MCF 10A (cell line): ENCODE results near the gene MAD1L1. TPM values are rescaled to one million over a fixed set of nuclear protein-coding genes. Genes with fewer than 3 reads are reported as not detected.

Experiments
- BruUV-seq: library from RNA; stranded (reverse); fragments of 400-500 nt; replicated peaks from 2 replicates; lab custom pipeline; 2021; lab: Mats Ljungman, UMichigan
- CTCF ChIA-PET: fragments of 300-600 bp; sonication (Branson Sonifier 250); formaldehyde crosslinking; extraction: SDS; loops from one replicate; lab custom pipeline; 2021; ENCODE audit warnings: antibody characterized with exemption, inconsistent platforms; lab: Yijun Ruan, JAX
- POLR2A ChIA-PET: fragments of 300-600, 350-650 bp; sonication (Branson Sonifier 250); formaldehyde crosslinking; extraction: SDS; loops from one replicate; lab custom pipeline; 2020; ENCODE audit warnings: antibody characterized with exemption, inconsistent platforms; lab: Yijun Ruan, JAX
- DNase-seq: peaks from one replicate; pipeline ENCODE4 v3.0.0-alpha.2; 2018; ENCODE audit not compliant: unreplicated experiment
- H3K27ac Mint-ChIP-seq: one replicate; pipeline ENCODE4 v1.8.0; 2022; ENCODE audit warnings: mild to moderate bottlenecking, low read depth, mixed read lengths; ENCODE audit not compliant: unreplicated experiment
- H3K27me3 Mint-ChIP-seq: one replicate; pipeline ENCODE4 v1.8.0; 2022; ENCODE audit warnings: mixed read lengths; ENCODE audit not compliant: insufficient read depth, unreplicated experiment
- H3K36me3 Mint-ChIP-seq: one replicate; pipeline ENCODE4 v1.8.0; 2022; ENCODE audit warnings: mild to moderate bottlenecking, moderate library complexity, mixed read lengths; ENCODE audit not compliant: insufficient read depth, unreplicated experiment
- H3K4me1 Mint-ChIP-seq: one replicate; pipeline ENCODE4 v1.8.0; 2022; ENCODE audit warnings: mixed read lengths; ENCODE audit not compliant: insufficient read depth, unreplicated experiment
- H3K4me3 Mint-ChIP-seq: one replicate; pipeline ENCODE4 v1.8.0; 2022; ENCODE audit warnings: mild to moderate bottlenecking, moderate library complexity, mixed read lengths; ENCODE audit not compliant: unreplicated experiment
- H3K9me3 Mint-ChIP-seq: one replicate; pipeline ENCODE4 v1.8.0; 2022; ENCODE audit warnings: mixed read lengths; ENCODE audit not compliant: unreplicated experiment
- intact Hi-C: fragments of 100-400 bp; cut with micrococcal nuclease; formaldehyde crosslinking; loops from 2 replicates; pipeline ENCODE4 v1.14.1; 2022
- total RNA-seq: library from RNA; stranded (reverse); gene quantifications from 2 replicates; pipeline ENCODE4 v1.2.3, GENCODE V29; 2022
- TF ChIP-seq, protein P1 (sequence below): fragments of 200-600 bp; IDR thresholded peaks from one replicate; pipeline ENCODE4 v1.8.0; 2022; ENCODE audit warnings: antibody characterized with exemption, mild to moderate bottlenecking; ENCODE audit not compliant: unreplicated experiment

MAD1L1 gene
- total RNA-seq, 1 experiment from 2014 or later, result 25.2 TPM

DNA sequence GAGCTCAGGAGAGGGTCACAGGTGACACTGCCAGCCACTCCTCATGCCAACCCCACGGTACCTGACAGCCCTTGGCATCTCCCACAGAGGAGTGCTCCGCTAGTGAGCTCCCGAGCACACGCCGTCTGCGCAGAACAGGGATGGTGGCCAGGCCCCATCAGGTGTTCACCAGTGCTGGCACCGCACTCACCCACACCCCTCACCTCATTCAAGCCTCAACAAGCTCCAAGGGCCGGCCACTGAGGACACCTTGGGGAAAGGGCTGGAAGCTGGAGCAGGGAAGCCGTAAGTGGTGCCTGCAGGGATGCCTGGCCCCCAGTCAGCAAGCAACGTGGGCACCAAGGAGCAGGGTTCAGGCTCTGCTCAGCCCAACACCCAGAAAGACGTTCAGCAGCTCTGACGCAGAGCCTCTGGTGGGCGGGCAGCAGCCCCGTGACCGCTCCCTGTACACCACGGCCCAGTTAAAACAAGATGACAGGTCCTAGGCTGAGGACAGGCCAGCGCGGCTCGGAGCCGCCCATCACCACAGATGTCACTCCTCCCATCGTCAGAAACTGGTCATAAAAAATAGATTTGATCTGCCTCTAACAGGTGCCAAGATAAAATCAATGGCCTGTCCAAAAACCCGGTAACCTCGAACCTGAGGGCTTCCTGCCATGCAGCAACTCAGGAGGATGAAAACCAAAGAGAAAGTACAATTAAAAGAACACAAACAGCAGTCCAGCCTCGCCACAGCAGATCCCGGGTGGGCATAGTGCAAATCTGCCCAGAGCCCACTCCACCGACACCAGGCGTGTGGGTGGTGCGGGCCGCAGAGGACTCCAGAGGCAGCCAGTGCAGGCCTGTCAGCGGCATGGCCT lies 275.9 kb downstream of the MAD1L1 start:
- CTCF ChIA-PET, result interaction anchor here (0.6 kb wide), 1 partner anchor 63 kb away, joined by 3 read pairs; no protein-coding TSS in a partner anchor

DNA sequence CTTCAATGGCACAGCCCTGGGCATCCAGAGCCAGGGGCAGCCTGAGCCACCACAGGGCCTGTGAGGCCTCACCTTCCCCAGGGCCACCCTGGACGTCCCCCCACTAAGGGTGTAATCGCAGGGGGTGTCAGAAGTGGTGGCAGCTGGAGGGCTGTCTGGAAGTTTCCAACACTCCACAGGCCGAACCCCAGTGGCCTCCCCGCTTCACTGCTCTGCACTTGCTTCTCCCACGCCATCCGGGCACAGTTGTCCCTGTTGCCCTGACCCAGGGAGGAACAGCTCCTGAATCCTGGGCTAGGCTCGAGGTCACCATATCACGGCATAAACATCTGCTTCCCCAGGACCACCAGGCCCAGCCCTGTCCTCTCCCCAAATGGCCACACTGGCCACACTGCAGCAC lies 276.6 kb downstream of the MAD1L1 start:
- Mint-ChIP-seq H3K27ac (no peak overlapping the region), H3K27me3 (no peaks in the 10 kb centered on the region), H3K36me3 (peaks cover 8% of the 10 kb centered on the region), H3K4me1 (no peaks in the 10 kb centered on the region), H3K4me3 (no peak overlapping the region), H3K9me3 (peaks cover 3% of the 10 kb centered on the region)
- BruUV-seq, result no TSS peak
- no peak for DNase-seq
- CTCF ChIA-PET, result no interaction called here
- TF ChIP-seq, protein P1, sequence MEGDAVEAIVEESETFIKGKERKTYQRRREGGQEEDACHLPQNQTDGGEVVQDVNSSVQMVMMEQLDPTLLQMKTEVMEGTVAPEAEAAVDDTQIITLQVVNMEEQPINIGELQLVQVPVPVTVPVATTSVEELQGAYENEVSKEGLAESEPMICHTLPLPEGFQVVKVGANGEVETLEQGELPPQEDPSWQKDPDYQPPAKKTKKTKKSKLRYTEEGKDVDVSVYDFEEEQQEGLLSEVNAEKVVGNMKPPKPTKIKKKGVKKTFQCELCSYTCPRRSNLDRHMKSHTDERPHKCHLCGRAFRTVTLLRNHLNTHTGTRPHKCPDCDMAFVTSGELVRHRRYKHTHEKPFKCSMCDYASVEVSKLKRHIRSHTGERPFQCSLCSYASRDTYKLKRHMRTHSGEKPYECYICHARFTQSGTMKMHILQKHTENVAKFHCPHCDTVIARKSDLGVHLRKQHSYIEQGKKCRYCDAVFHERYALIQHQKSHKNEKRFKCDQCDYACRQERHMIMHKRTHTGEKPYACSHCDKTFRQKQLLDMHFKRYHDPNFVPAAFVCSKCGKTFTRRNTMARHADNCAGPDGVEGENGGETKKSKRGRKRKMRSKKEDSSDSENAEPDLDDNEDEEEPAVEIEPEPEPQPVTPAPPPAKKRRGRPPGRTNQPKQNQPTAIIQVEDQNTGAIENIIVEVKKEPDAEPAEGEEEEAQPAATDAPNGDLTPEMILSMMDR, result no peak
- POLR2A ChIA-PET, result no interaction called here
- intact Hi-C loops, result no loop called here

More for the DNA sequence above, 275.9 kb downstream of the MAD1L1 start:
- Mint-ChIP-seq H3K4me1 (peaks cover 6% of the 10 kb centered on the region), H3K4me3 (no peak overlapping the region), H3K36me3 (peaks cover 13% of the 10 kb centered on the region), H3K27me3 (no peaks in the 10 kb centered on the region), H3K9me3 (peaks cover 10% of the 10 kb centered on the region), H3K27ac (no peak overlapping the region)
- DNase-seq, result no peak
- TF ChIP-seq, protein P1, result no peak
- no TSS peak for BruUV-seq
- intact Hi-C loops, result no loop called here
- POLR2A ChIA-PET, result no interaction called here

DNA sequence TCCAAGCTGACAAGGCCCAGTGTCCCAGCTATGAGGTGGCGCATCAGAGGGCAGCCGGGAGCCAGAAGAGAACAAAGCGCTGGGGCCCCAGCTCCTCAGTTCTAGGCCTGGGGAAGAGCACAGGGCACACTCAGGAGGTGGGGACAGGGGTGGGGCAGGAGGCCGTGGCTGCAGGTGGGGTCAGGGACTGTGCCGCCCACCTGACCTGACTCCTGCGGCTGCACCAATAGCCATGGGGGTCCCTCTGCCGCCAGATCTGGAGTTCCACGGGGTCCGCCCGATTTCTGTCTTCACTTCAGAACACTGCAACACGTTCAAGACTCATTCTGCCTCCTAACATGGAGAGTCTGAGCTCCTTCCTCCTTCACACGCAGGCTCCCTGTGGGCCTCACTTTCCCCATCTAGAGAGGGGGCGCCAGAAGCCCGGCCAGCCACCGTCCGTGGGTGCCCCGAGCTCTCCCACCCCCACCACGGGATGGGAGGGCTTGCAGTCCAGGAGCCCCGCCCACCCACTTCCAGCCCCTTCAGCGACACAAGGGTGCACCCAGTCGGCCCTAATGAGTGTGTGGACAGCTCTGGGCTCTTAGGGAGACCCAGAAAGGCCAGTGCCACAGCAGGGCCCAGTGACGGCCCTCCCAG lies 278.3 kb downstream of the MAD1L1 start:
- no peak for DNase-seq
- POLR2A ChIA-PET, result no interaction called here
- intact Hi-C loops, result no loop called here

More for the DNA sequence above, 278.3 kb downstream of the MAD1L1 start:
- H3K27me3 Mint-ChIP-seq, result no peaks in the 10 kb centered on the region
- CTCF ChIA-PET, result interaction anchor here (0.7 kb wide), 1 partner anchor 489 kb away, joined by 3 read pairs; no protein-coding TSS in a partner anchor
- TF ChIP-seq, protein P1, result no peak
- peaks cover 8% of the 10 kb centered on the region for H3K36me3 Mint-ChIP-seq
- H3K9me3 Mint-ChIP-seq, result no peaks in the 10 kb centered on the region
- BruUV-seq, result no TSS peak
- H3K27ac Mint-ChIP-seq, result no peak overlapping the region
- H3K4me1 Mint-ChIP-seq, result no peaks in the 10 kb centered on the region
- H3K4me3 Mint-ChIP-seq, result no peak overlapping the region
